GM12878 (cell line): ENCODE results near the gene MED1. TPM values are rescaled to one million over a fixed set of nuclear protein-coding genes. Genes with fewer than 3 reads are reported as not detected.

Source experiments
- ATAC-seq: fragments of 200-7000 bp; cut with Tn5 transposase; 3 replicates; pipeline ENCODE4 v1.9.1; 2020; ENCODE audit warnings: mild to moderate bottlenecking, moderate library complexity
- BruUV-seq: library from RNA; stranded (reverse); fragments of 400-500 nt; replicated peaks from 2 replicates; lab custom pipeline; 2021; lab: Mats Ljungman, UMichigan
- CTCF ChIA-PET: fragments of 300-600 bp; sonication (Branson Sonifier 250); formaldehyde crosslinking; extraction: SDS; loops from one replicate; lab custom pipeline; 2021; ENCODE audit warnings: inconsistent platforms; lab: Yijun Ruan, JAX
- POLR2A ChIA-PET: fragments of 350-600 bp; formaldehyde crosslinking; extraction: SDS; loops from one replicate; lab custom pipeline; 2021; ENCODE audit warnings: inconsistent platforms; lab: Charles Lee
- RAD21 ChIA-PET: fragments of 300-600 bp; sonication (Branson Sonifier 250); formaldehyde crosslinking; loops from one replicate; lab custom pipeline; 2023; ENCODE audit warnings: antibody characterized with exemption; ENCODE audit not compliant: unreplicated experiment; lab: Charles Lee
- SMC1A ChIA-PET: fragments of 300-600 bp; sonication (Branson Sonifier 250); formaldehyde crosslinking; loops from one replicate; lab custom pipeline; 2023; ENCODE audit not compliant: unreplicated experiment, uncharacterized antibody; lab: Charles Lee
- DNase-seq: peaks from one replicate; pipeline ENCODE4 v3.0.0-alpha.2; 2011; ENCODE audit warnings: low read depth, low spot score
- FAIRE-seq: peaks from 3 replicates; lab custom pipeline; 2011; peaks lifted over from hg19 to GRCh38; lab: Jason Lieb, UNC
- H2AFZ ChIP-seq: 2 replicates; pipeline ENCODE4 v1.6.0; 2011; ENCODE audit warnings: low read depth, low read length, control low read depth; ENCODE audit not compliant: control insufficient read depth
- H3K27ac ChIP-seq: 2 replicates; pipeline ENCODE4 v1.5.1; 2011; ENCODE audit warnings: control low read depth; ENCODE audit not compliant: control insufficient read depth, insufficient read depth
- H3K27me3 ChIP-seq, 2 experiments: replicated peaks in 1 of 2; 2 replicates each; pipeline versions ENCODE4 v1.6.0 to v1.6.1; 2011; ENCODE audit warnings: low read length in 1 of 2; ENCODE audit not compliant: control insufficient read depth in 2 of 2, insufficient read depth in 2 of 2
- H3K36me3 ChIP-seq, 2 experiments: 2 replicates each; pipeline ENCODE4 v1.5.1; 2011; ENCODE audit warnings: low read length in 1 of 2; ENCODE audit not compliant: control insufficient read depth in 2 of 2, insufficient read depth in 2 of 2
- H3K4me1 ChIP-seq: 2 replicates; pipeline ENCODE4 v1.6.1; 2011; ENCODE audit warnings: mild to moderate bottlenecking, low read length, moderate library complexity, mixed read lengths; ENCODE audit not compliant: control insufficient read depth, insufficient read depth
- H3K4me2 ChIP-seq: 2 replicates; pipeline ENCODE4 v1.6.0; 2011; ENCODE audit warnings: control low read depth; ENCODE audit not compliant: control insufficient read depth, insufficient read depth
- H3K4me3 ChIP-seq: fragments of 200-600 bp; sonication (generic); 2 replicates; pipeline ENCODE4 v1.5.1; 2016
- H3K79me2 ChIP-seq: 2 replicates; pipeline ENCODE4 v1.6.0; 2011; ENCODE audit warnings: low read length; ENCODE audit not compliant: control insufficient read depth, insufficient read depth
- H3K9ac ChIP-seq: 2 replicates; pipeline ENCODE4 v1.8.0; 2011; ENCODE audit warnings: low read length, control low read depth, mixed read lengths; ENCODE audit not compliant: control insufficient read depth, insufficient read depth
- H3K9me3 ChIP-seq: replicated peaks from 3 replicates; pipeline ENCODE4 v1.5.1; 2011; ENCODE audit warnings: mild to moderate bottlenecking, low read length; ENCODE audit not compliant: control insufficient read depth, insufficient read depth
- H4K20me1 ChIP-seq: 2 replicates; pipeline ENCODE4 v1.6.0; 2011; ENCODE audit not compliant: control insufficient read depth, insufficient read depth
- CHD2 ChIP-seq: IDR thresholded peaks from 2 replicates; pipeline ENCODE4 v1.6.1; 2011; ENCODE audit warnings: low read depth, low read length, improper control_type of control experiment, borderline replicate concordance
- EZH2 ChIP-seq: IDR thresholded peaks from 2 replicates; pipeline ENCODE4 v1.6.1; 2012; ENCODE audit warnings: low read depth, mild to moderate bottlenecking, control low read depth, inconsistent platforms, low read length, borderline replicate concordance; ENCODE audit not compliant: control insufficient read depth
- JUNB ChIP-seq: IDR thresholded peaks from 2 replicates; pipeline ENCODE4 v1.6.1; 2016; ENCODE audit warnings: antibody characterized with exemption, mild to moderate bottlenecking
- SMAD1 ChIP-seq: fragments of 450-650 bp; IDR thresholded peaks from 2 replicates; pipeline ENCODE4 v1.6.1; 2018; ENCODE audit warnings: mild to moderate bottlenecking, low read depth; ENCODE audit not compliant: partially characterized antibody
- SMC3 ChIP-seq: IDR thresholded peaks from 2 replicates; pipeline ENCODE4 v1.6.1; 2011; ENCODE audit warnings: low read length, improper control_type of control experiment, borderline replicate concordance
- SREBF2 ChIP-seq: IDR thresholded peaks from 2 replicates; pipeline ENCODE4 v1.6.1; 2012; ENCODE audit warnings: mild to moderate bottlenecking, low read length
- YY1 ChIP-seq: IDR thresholded peaks from 2 replicates; pipeline ENCODE4 v1.6.1; 2011; ENCODE audit warnings: low read depth, mild to moderate bottlenecking, low read length
- WGBS: methylation state at CpG from one replicate; pipeline ENCODE4 v1.1.6; 2016; ENCODE audit warnings: low lambda C conversion rate; ENCODE audit not compliant: insufficient replicate concordance, insufficient coverage; ENCODE audit errors: missing lambda C conversion rate; 5-methylcytosine and 5-hydroxymethylcytosine counted together
- in situ Hi-C: fragments of 300-500 bp; cut with MboI; formaldehyde crosslinking; loops from 9 replicates; pipeline ENCODE4 v1.14.3; 2018; ENCODE audit warnings: mixed read lengths
- intact Hi-C: fragments of 100-400 bp; cut with micrococcal nuclease; formaldehyde crosslinking; loops from one replicate; pipeline ENCODE4 v1.14.2; 2022; ENCODE audit not compliant: unreplicated experiment
- polyA plus RNA-seq, 11 experiments: library from polyadenylated mRNA; depleted of rRNA in 4 of 11; unstranded in 6 of 11; stranded (reverse) in 5 of 11; fragments of >200 nt; fragmentation: Nextera tagmentation in 4 of 11; fragmentation: Illumina TruSeq in 1 of 11; extraction: Ambion mirVana in 4 of 11; extraction: Trizol in 1 of 11; gene quantifications; 1 replicate in 1 of 11; 2 replicates in 10 of 11; pipeline versions ENCODE4 v1.2.1 to v1.2.3, GENCODE V29; 2011 to 2016; ENCODE audit warnings: inconsistent platforms in 2 of 11, missing spikeins in 2 of 11, low read depth in 1 of 11
- total RNA-seq, 4 experiments: library from RNA; depleted of rRNA in 3 of 4; stranded (reverse); fragments of >200 nt in 3 of 4; fragmentation: Illumina TruSeq in 1 of 4; extraction: Trizol in 1 of 4; gene quantifications; 2 replicates each; pipeline versions ENCODE4 v1.2.1 to v1.2.3, GENCODE V29; 2013 to 2021
- TF ChIP-seq, protein P1 (sequence below): fragments of 450-650 bp; IDR thresholded peaks from 2 replicates; pipeline ENCODE4 v1.6.1; 2016; ENCODE audit warnings: mild to moderate bottlenecking
- TF ChIP-seq, protein P2 (sequence below): fragments of 450-650 bp; formaldehyde crosslinking; IDR thresholded peaks from 2 replicates; pipeline ENCODE4 v1.4.0; 2022; ENCODE audit warnings: mild to moderate bottlenecking, moderate library complexity
- TF ChIP-seq, protein P3 (sequence below): IDR thresholded peaks from 2 replicates; pipeline ENCODE4 v1.6.1; 2011; ENCODE audit warnings: low read depth, low read length, improper control_type of control experiment, borderline replicate concordance

MED1 gene
- total and polyA plus RNA-seq, 10 of the 15 experiments (the other 5 are each of a cell fraction or from before 2014, with no cell fraction given) = 8.7 to 50.1 (median 30.1) TPM

DNA sequence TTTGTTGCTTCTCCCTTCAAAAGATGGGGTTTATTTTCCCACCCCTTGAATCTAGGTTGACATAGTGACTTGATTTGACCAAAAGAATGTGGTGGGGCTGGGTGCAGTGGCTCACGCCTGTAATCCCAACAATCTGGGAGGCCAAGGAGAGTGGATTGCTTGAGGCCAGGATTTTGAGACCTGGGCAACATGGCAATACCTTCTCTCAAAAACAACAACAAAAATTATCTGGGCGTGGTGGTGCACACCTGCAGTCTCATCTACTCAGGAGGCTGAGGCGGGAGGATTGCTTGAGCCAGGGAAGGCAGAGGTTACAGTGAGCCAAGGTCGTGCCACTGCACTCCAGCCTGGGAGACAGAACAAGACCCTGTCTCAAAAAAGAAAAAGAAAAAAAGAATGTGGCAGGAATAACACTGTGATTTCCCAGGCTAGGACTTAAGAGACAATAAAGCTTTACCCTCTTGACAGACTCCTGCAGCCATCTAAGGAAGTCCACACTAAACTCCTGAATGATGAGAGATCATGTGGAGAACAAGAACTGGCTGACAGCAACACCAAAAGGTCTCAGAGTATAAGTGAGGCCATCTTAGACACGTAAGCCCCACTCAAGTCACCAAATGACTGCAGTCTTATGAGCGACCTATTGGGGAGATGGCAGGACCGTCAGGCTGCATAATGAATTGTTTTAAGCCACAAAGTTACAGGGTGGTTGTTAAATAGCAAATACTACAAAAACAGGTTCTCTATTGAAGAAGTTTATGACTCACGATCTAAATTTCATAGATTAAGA is 86.6 kb downstream of the MED1 start:
- in situ Hi-C loops = no loop called here
- Histone ChIP-seq H3K9ac (no peak overlapping the region), H3K4me3 (no peak overlapping the region), H3K4me1 (no peaks in the 10 kb centered on the region), H3K4me2 (no peak overlapping the region), H3K36me3 (no peaks in the 10 kb centered on the region), H4K20me1 (no peaks in the 10 kb centered on the region), H3K9me3 (no peaks in the 10 kb centered on the region), H3K27ac (no peak overlapping the region), H2AFZ (no peak overlapping the region)
- SMC1A ChIA-PET = no interaction called here
- WGBS = 58% methylated on average over 8 of the region's 8 CpGs
- RAD21 ChIA-PET = no interaction called here
- DNase-seq = no peak
- BruUV-seq = no TSS peak
- no peak for ATAC-seq
- POLR2A ChIA-PET = interaction anchor here (0.5 kb wide), 1 partner anchor 8 kb away, joined by 7 read pairs; no protein-coding TSS in a partner anchor
- TF ChIP-seq YY1 = 0 out of 2 replicates have a peak, but pooled peaks have one; percentile 9
- no peak for TF ChIP-seq CHD2
- TF ChIP-seq, all 136 proteins: peak for 1
- intact Hi-C loops = no loop called here
- no peak for FAIRE-seq
- H3K27me3 ChIP-seq = no peaks in the 10 kb centered on the region
- CTCF ChIA-PET = no interaction called here
- no peaks in the 10 kb centered on the region for H3K79me2 ChIP-seq

DNA sequence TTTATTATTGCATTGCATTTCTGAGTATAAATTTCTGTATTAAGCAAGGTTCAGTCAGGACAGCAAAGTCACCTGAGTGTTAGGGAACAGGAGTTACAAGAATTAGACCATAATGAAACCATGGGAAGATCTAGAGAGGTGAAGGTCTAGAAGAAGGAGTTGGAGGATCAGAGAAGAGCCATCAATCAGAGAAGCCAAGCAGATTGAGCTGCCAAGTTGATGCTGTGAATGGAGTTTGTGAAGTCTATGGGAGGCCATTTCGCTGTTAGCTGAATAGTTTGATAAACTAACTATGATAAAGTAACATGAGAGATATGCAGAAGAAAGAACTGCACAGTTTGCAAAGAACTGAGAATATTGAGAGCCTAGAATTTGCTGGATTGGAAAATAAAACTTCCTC is 90.0 kb downstream of the MED1 start:
- RAD21 ChIA-PET = no interaction called here
- in situ Hi-C loops = no loop called here
- TF ChIP-seq EZH2 = no peak
- no peak for TF ChIP-seq SMC3
- TF ChIP-seq, protein P1, sequence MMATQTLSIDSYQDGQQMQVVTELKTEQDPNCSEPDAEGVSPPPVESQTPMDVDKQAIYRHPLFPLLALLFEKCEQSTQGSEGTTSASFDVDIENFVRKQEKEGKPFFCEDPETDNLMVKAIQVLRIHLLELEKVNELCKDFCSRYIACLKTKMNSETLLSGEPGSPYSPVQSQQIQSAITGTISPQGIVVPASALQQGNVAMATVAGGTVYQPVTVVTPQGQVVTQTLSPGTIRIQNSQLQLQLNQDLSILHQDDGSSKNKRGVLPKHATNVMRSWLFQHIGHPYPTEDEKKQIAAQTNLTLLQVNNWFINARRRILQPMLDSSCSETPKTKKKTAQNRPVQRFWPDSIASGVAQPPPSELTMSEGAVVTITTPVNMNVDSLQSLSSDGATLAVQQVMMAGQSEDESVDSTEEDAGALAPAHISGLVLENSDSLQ = no peak
- TF ChIP-seq SMAD1 = no peak
- TF ChIP-seq, protein P2, sequence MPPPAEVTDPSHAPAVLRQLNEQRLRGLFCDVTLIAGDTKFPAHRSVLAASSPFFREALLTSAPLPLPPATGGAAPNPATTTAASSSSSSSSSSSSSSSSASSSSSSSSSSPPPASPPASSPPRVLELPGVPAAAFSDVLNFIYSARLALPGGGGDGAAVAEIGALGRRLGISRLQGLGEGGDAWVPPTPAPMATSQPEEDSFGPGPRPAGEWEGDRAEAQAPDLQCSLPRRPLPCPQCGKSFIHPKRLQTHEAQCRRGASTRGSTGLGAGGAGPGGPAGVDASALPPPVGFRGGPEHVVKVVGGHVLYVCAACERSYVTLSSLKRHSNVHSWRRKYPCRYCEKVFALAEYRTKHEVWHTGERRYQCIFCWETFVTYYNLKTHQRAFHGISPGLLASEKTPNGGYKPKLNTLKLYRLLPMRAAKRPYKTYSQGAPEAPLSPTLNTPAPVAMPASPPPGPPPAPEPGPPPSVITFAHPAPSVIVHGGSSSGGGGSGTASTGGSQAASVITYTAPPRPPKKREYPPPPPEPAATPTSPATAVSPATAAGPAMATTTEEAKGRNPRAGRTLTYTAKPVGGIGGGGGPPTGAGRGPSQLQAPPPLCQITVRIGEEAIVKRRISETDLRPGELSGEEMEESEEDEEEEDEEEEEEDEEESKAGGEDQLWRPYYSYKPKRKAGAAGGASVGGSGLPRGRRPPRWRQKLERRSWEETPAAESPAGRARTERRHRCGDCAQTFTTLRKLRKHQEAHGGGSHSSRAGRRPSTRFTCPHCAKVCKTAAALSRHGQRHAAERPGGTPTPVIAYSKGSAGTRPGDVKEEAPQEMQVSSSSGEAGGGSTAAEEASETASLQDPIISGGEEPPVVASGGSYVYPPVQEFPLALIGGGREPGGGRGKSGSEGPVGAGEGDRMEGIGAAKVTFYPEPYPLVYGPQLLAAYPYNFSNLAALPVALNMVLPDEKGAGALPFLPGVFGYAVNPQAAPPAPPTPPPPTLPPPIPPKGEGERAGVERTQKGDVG (CRISPR knock-in tag) = no peak
- TF ChIP-seq JUNB = no peak
- TF ChIP-seq, protein P3, sequence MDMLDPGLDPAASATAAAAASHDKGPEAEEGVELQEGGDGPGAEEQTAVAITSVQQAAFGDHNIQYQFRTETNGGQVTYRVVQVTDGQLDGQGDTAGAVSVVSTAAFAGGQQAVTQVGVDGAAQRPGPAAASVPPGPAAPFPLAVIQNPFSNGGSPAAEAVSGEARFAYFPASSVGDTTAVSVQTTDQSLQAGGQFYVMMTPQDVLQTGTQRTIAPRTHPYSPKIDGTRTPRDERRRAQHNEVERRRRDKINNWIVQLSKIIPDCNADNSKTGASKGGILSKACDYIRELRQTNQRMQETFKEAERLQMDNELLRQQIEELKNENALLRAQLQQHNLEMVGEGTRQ = no peak
- TF ChIP-seq SREBF2 = no peak

More for the DNA sequence above, 90.0 kb downstream of the MED1 start:
- ChIA-PET CTCF (no interaction called here), SMC1A (interaction anchor here (0.7 kb wide), 1 partner anchor 117 kb away, joined by 3 read pairs; no protein-coding TSS in a partner anchor), POLR2A (no interaction called here)
- H3K27ac ChIP-seq = no peak overlapping the region
- H3K27me3 ChIP-seq = no peaks in the 10 kb centered on the region
- no peaks in the 10 kb centered on the region for H4K20me1 ChIP-seq
- no peaks in the 10 kb centered on the region for H3K4me1 ChIP-seq
- H3K36me3 ChIP-seq = no peaks in the 10 kb centered on the region
- intact Hi-C loops = no loop called here
- FAIRE-seq = no peak
- no peaks in the 10 kb centered on the region for H3K9me3 ChIP-seq
- H2AFZ ChIP-seq = no peak overlapping the region
- BruUV-seq = no TSS peak
- DNase-seq = no peak
- WGBS = 89% methylated on average over 1 of the region's 1 CpG
- no peak overlapping the region for H3K4me3 ChIP-seq
- no peak overlapping the region for H3K4me2 ChIP-seq
- H3K79me2 ChIP-seq = no peaks in the 10 kb centered on the region
- ATAC-seq = no peak
- H3K9ac ChIP-seq = no peak overlapping the region
